IPS-18a (cell line): Measurements from ENCODE around the gene SLC14A1.

Source experiments
- H3K27ac ChIP-seq: one replicate; pipeline ENCODE4 v1.5.1; 2013; ENCODE audit warnings: low read length
- H3K27me3 ChIP-seq: one replicate; pipeline ENCODE4 v1.6.1; 2013; ENCODE audit warnings: mild to moderate bottlenecking, low read length; ENCODE audit not compliant: control insufficient read depth, insufficient read depth
- H3K36me3 ChIP-seq: one replicate; pipeline ENCODE4 v1.6.1; 2013; ENCODE audit warnings: low read depth, low read length; ENCODE audit not compliant: control insufficient read depth
- H3K4me1 ChIP-seq: one replicate; pipeline ENCODE4 v1.6.1; 2013; ENCODE audit warnings: low read depth, low read length; ENCODE audit not compliant: control insufficient read depth
- H3K4me3 ChIP-seq: one replicate; pipeline ENCODE4 v1.5.1; 2013; ENCODE audit warnings: low read length
- H3K9ac ChIP-seq: one replicate; pipeline ENCODE4 v1.6.1; 2013; ENCODE audit warnings: mild to moderate bottlenecking, low read length, moderate library complexity
- H3K9me3 ChIP-seq: one replicate; pipeline ENCODE4 v1.6.1; 2013; ENCODE audit warnings: low read depth, low read length; ENCODE audit not compliant: control insufficient read depth

Gene SLC14A1

GRCh38 chr18:45689396-45689795, 34.6 kb upstream of the SLC14A1 start:
- Histone ChIP-seq H3K27me3 (no peaks in the 10 kb centered on the region), H3K4me3 (no peak overlapping the region), H3K27ac (no peak overlapping the region), H3K36me3 (no peaks in the 10 kb centered on the region), H3K9me3 (no peaks in the 10 kb centered on the region), H3K9ac (no peak overlapping the region), H3K4me1 (peaks cover 27% of the 10 kb centered on the region)

GRCh38 chr18:45690975-45691815, 32.8 kb upstream of the SLC14A1 start:
- H3K4me3 ChIP-seq: no peak overlapping the region
- H3K4me1 ChIP-seq: peaks cover 21% of the 10 kb centered on the region
- no peak overlapping the region for H3K27ac ChIP-seq
- H3K9ac ChIP-seq: no peak overlapping the region
- H3K27me3 ChIP-seq: no peaks in the 10 kb centered on the region
- no peaks in the 10 kb centered on the region for H3K9me3 ChIP-seq
- no peaks in the 10 kb centered on the region for H3K36me3 ChIP-seq

- Histone ChIP-seq H3K27ac (no peak overlapping the region), H3K36me3 (no peaks in the 10 kb centered on the region), H3K4me3 (no peak overlapping the region), H3K4me1 (peaks cover 15% of the 10 kb centered on the region), H3K9me3 (no peaks in the 10 kb centered on the region), H3K27me3 (no peaks in the 10 kb centered on the region), H3K9ac (no peak overlapping the region)
These were observed 32.2 kb upstream of the SLC14A1 start for GRCh38 chr18:45691816-45692179.

GRCh38 chr18:45702708-45703265, 21.2 kb upstream of the SLC14A1 start:
- Histone ChIP-seq H3K27me3 (no peaks in the 10 kb centered on the region), H3K4me1 (no peaks in the 10 kb centered on the region), H3K4me3 (no peak overlapping the region), H3K9me3 (peaks cover 8% of the 10 kb centered on the region), H3K9ac (no peak overlapping the region), H3K27ac (no peak overlapping the region), H3K36me3 (no peaks in the 10 kb centered on the region)

GRCh38 chr18:45708831-45709230, 15.2 kb upstream of the SLC14A1 start:
- Histone ChIP-seq H3K4me3 (no peak overlapping the region), H3K27me3 (no peaks in the 10 kb centered on the region), H3K36me3 (no peaks in the 10 kb centered on the region), H3K9me3 (peaks cover 6% of the 10 kb centered on the region), H3K9ac (no peak overlapping the region), H3K27ac (no peak overlapping the region), H3K4me1 (no peaks in the 10 kb centered on the region)

GRCh38 chr18:45712061-45712460, 11.9 kb upstream of the SLC14A1 start:
- Histone ChIP-seq H3K4me3 (no peak overlapping the region), H3K4me1 (no peaks in the 10 kb centered on the region), H3K27ac (no peak overlapping the region), H3K9ac (no peak overlapping the region), H3K36me3 (no peaks in the 10 kb centered on the region), H3K27me3 (no peaks in the 10 kb centered on the region), H3K9me3 (peaks cover 5% of the 10 kb centered on the region)

GRCh38 chr18:45713239-45713638, 10.7 kb upstream of the SLC14A1 start:
- Histone ChIP-seq H3K36me3 (no peaks in the 10 kb centered on the region), H3K27me3 (no peaks in the 10 kb centered on the region), H3K4me3 (no peak overlapping the region), H3K9me3 (peaks cover 5% of the 10 kb centered on the region), H3K9ac (no peak overlapping the region), H3K4me1 (no peaks in the 10 kb centered on the region), H3K27ac (no peak overlapping the region)

GRCh38 chr18:45715212-45715780, 8.7 kb upstream of the SLC14A1 start:
- Histone ChIP-seq H3K27ac (no peak overlapping the region), H3K4me1 (no peaks in the 10 kb centered on the region), H3K9ac (no peak overlapping the region), H3K27me3 (no peaks in the 10 kb centered on the region), H3K36me3 (no peaks in the 10 kb centered on the region), H3K4me3 (no peak overlapping the region), H3K9me3 (no peaks in the 10 kb centered on the region)

- H3K27me3 ChIP-seq: no peaks in the 10 kb centered on the region
- H3K36me3 ChIP-seq: no peaks in the 10 kb centered on the region
- H3K9ac ChIP-seq: no peak overlapping the region
- no peak overlapping the region for H3K4me3 ChIP-seq
- no peaks in the 10 kb centered on the region for H3K4me1 ChIP-seq
- H3K27ac ChIP-seq: no peak overlapping the region
- no peaks in the 10 kb centered on the region for H3K9me3 ChIP-seq
These were observed 4.9 kb upstream of the SLC14A1 start for GRCh38 chr18:45719106-45719505.

- no peak overlapping the region for H3K4me3 ChIP-seq
- H3K27ac ChIP-seq: no peak overlapping the region
- H3K9ac ChIP-seq: no peak overlapping the region
- H3K27me3 ChIP-seq: no peaks in the 10 kb centered on the region
- no peaks in the 10 kb centered on the region for H3K9me3 ChIP-seq
- H3K4me1 ChIP-seq: no peaks in the 10 kb centered on the region
- H3K36me3 ChIP-seq: no peaks in the 10 kb centered on the region
These were observed 1.1 kb upstream of the SLC14A1 start for GRCh38 chr18:45722899-45723298.

- Histone ChIP-seq H3K36me3 (no peaks in the 10 kb centered on the region), H3K9ac (no peak overlapping the region), H3K4me1 (no peaks in the 10 kb centered on the region), H3K4me3 (no peak overlapping the region), H3K9me3 (no peaks in the 10 kb centered on the region), H3K27me3 (no peaks in the 10 kb centered on the region), H3K27ac (no peak overlapping the region)
These were observed 620 bp downstream of the SLC14A1 start for GRCh38 chr18:45724601-45725000.

- Histone ChIP-seq H3K36me3 (no peaks in the 10 kb centered on the region), H3K27ac (no peak overlapping the region), H3K27me3 (no peaks in the 10 kb centered on the region), H3K9me3 (no peaks in the 10 kb centered on the region), H3K4me3 (no peak overlapping the region), H3K4me1 (no peaks in the 10 kb centered on the region), H3K9ac (no peak overlapping the region)
These were observed 1.4 kb downstream of the SLC14A1 start for GRCh38 chr18:45725336-45725735.
